CD14-positive monocyte (primary cell): ENCODE measurements around the gene GPR33. TPM values are rescaled to one million over a fixed set of nuclear protein-coding genes. Genes with fewer than 3 reads are reported as not detected.

ENCODE experiments used
- DNase-seq, 3 donors: peaks; one replicate each; pipeline ENCODE4 v3.0.0-alpha.2; 2011 to 2022
- H2AFZ ChIP-seq: 2 replicates; pipeline ENCODE4 v1.6.0; 2012; ENCODE audit warnings: mild to moderate bottlenecking, low read depth, low read length, inconsistent platforms; ENCODE audit not compliant: insufficient read depth, poor library complexity, severe bottlenecking
- H3K27ac ChIP-seq, 2 donors: 1 replicate in 1 of 2; 2 replicates in 1 of 2; pipeline ENCODE4 v1.5.1; 2012 to 2013; ENCODE audit warnings: low read length in 2 of 2, control low read depth in 1 of 2, inconsistent platforms in 1 of 2, low read depth in 1 of 2, mild to moderate bottlenecking in 1 of 2
- H3K27me3 ChIP-seq, 2 donors: one replicate each; pipeline versions ENCODE4 v1.6.0 to v1.6.1; 2011 to 2013; ENCODE audit warnings: low read length in 2 of 2; ENCODE audit not compliant: control insufficient read depth in 2 of 2, insufficient read depth in 2 of 2
- H3K36me3 ChIP-seq, 2 donors: replicated peaks in 1 of 2; 1 replicate in 1 of 2; 2 replicates in 1 of 2; pipeline versions ENCODE4 v1.5.1 to v1.6.1; 2012 to 2013; ENCODE audit warnings: low read length in 2 of 2, control low read depth in 1 of 2, inconsistent platforms in 1 of 2, mild to moderate bottlenecking in 1 of 2; ENCODE audit not compliant: insufficient read depth in 2 of 2, control insufficient read depth in 1 of 2
- H3K4me1 ChIP-seq, 2 donors: 1 replicate in 1 of 2; 2 replicates in 1 of 2; pipeline versions ENCODE4 v1.5.1 to v1.6.1; 2012 to 2013; ENCODE audit warnings: low read length in 2 of 2, control low read depth in 1 of 2, inconsistent platforms in 1 of 2, mild to moderate bottlenecking in 1 of 2, moderate library complexity in 1 of 2; ENCODE audit not compliant: insufficient read depth in 2 of 2, control insufficient read depth in 1 of 2
- H3K4me2 ChIP-seq: replicated peaks from 2 replicates; pipeline ENCODE3; 2012; ENCODE audit warnings: low read length, moderate library complexity, mild to moderate bottlenecking; ENCODE audit not compliant: poor library complexity, severe bottlenecking; ENCODE audit errors: extremely low read depth
- H3K4me3 ChIP-seq, 3 experiments: fragments of 200-600 bp in 1 of 3; sonication (generic) in 1 of 3; replicated peaks in 1 of 3; 1 replicate in 2 of 3; 2 replicates in 1 of 3; pipeline ENCODE4 v1.5.1; 2011 to 2013; ENCODE audit warnings: low read length in 3 of 3, mild to moderate bottlenecking in 3 of 3, control low read depth in 2 of 3, low read depth in 2 of 3, inconsistent platforms in 1 of 3, moderate library complexity in 1 of 3
- H3K79me2 ChIP-seq: 2 replicates; pipeline ENCODE4 v1.6.0; 2012; ENCODE audit warnings: mild to moderate bottlenecking, control low read depth, inconsistent platforms, low read length, moderate library complexity; ENCODE audit not compliant: insufficient read depth
- H3K9ac ChIP-seq: 2 replicates; pipeline ENCODE4 v1.6.0; 2017; ENCODE audit warnings: low read length, mild to moderate bottlenecking; ENCODE audit not compliant: insufficient read depth, poor library complexity, severe bottlenecking
- H3K9me3 ChIP-seq, 2 donors: replicated peaks in 1 of 2; 1 replicate in 1 of 2; 2 replicates in 1 of 2; pipeline versions ENCODE4 v1.5.1 to v1.6.1; 2012 to 2013; ENCODE audit warnings: low read length in 2 of 2, control low read depth in 1 of 2; ENCODE audit not compliant: control insufficient read depth in 1 of 2, insufficient read depth in 1 of 2
- H4K20me1 ChIP-seq: 2 replicates; pipeline ENCODE4 v1.6.0; 2012; ENCODE audit warnings: mild to moderate bottlenecking, low read length, control low read depth, moderate library complexity; ENCODE audit not compliant: insufficient read depth
- H3K27ac Mint-ChIP-seq, 7 donors: one replicate each; pipeline ENCODE4 v1.8.0; 2020; ENCODE audit warnings: mild to moderate bottlenecking in 7 of 7, mixed read lengths in 7 of 7, moderate library complexity in 6 of 7, inconsistent platforms in 2 of 7
- H3K27me3 Mint-ChIP-seq, 3 donors: one replicate each; pipeline ENCODE4 v1.8.0; 2021 to 2022; ENCODE audit warnings: low read depth in 3 of 3, mild to moderate bottlenecking in 3 of 3, mixed read lengths in 3 of 3, moderate library complexity in 3 of 3, inconsistent platforms in 1 of 3
- H3K36me3 Mint-ChIP-seq, 2 donors: one replicate each; pipeline ENCODE4 v1.8.0; 2020; ENCODE audit warnings: mixed read lengths in 2 of 2, inconsistent platforms in 1 of 2, mild to moderate bottlenecking in 1 of 2
- H3K4me1 Mint-ChIP-seq: one replicate; pipeline ENCODE4 v1.8.0; 2020; ENCODE audit warnings: mild to moderate bottlenecking, mixed read lengths
- H3K4me3 Mint-ChIP-seq, 2 donors: one replicate each; pipeline ENCODE4 v1.8.0; 2020; ENCODE audit warnings: mild to moderate bottlenecking in 2 of 2, mixed read lengths in 2 of 2, moderate library complexity in 1 of 2
- H3K9me3 Mint-ChIP-seq, 7 donors: one replicate each; pipeline ENCODE4 v1.8.0; 2020 to 2022; ENCODE audit warnings: mixed read lengths in 7 of 7, mild to moderate bottlenecking in 6 of 7, moderate library complexity in 6 of 7, inconsistent platforms in 2 of 7
- WGBS: methylation state at CpG from one replicate; pipeline ENCODE4 v1.1.5; 2013; ENCODE audit warnings: missing lambda C conversion rate; ENCODE audit not compliant: insufficient coverage; 5-methylcytosine and 5-hydroxymethylcytosine counted together
- intact Hi-C, 2 donors: fragments of 100-400 bp; cut with micrococcal nuclease; formaldehyde crosslinking; loops; one replicate each; pipeline versions ENCODE4 v1.15.0 to v1.15.1; 2023
- polyA plus RNA-seq, 3 donors: library from polyadenylated mRNA; depleted of rRNA in 1 of 3; unstranded in 2 of 3; stranded (reverse) in 1 of 3; fragments of 300-500 nt in 2 of 3; fragments of >200 nt in 1 of 3; fragmentation: Illumina TruSeq in 2 of 3; gene quantifications; 1 replicate in 2 of 3; 2 replicates in 1 of 3; pipeline ENCODE4 v1.2.3, GENCODE V29; 2012 to 2021
- TF ChIP-seq, protein P1 (sequence below): fragments of 200-600 bp; IDR thresholded peaks from one replicate; pipeline ENCODE4 v1.8.0; 2022; ENCODE audit warnings: antibody characterized with exemption, mild to moderate bottlenecking

GPR33 gene
- polyA plus RNA-seq, 3 donors = 0.15 to 0.53 (median 0.28) TPM

DNA sequence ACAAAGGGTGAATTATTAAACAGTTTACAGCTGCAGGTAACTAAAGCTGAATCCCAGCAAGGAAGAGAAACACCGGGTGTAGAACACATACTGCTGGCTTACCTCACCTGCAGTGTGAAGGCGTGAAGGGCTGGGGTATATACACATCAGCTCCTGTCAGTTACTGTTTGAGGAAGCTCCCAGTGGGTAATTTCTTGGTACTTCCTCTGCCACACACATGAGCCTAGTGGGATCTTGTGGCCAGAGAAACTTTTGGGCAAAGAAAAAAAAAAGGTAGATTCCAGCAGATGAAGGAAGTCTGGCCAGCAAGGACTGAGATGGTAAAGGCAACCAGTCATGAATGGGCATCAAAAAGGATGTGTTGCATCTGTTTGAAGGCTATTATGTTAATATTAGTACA is 14.0 kb upstream of the GPR33 start:
- intact Hi-C loops = loop anchor here in 1 of 2 donors (10.0 kb wide), 1 partner anchor 753 kb away; no protein-coding TSS in a partner anchor
- WGBS = 76% methylated on average over 2 of the region's 2 CpGs

DNA sequence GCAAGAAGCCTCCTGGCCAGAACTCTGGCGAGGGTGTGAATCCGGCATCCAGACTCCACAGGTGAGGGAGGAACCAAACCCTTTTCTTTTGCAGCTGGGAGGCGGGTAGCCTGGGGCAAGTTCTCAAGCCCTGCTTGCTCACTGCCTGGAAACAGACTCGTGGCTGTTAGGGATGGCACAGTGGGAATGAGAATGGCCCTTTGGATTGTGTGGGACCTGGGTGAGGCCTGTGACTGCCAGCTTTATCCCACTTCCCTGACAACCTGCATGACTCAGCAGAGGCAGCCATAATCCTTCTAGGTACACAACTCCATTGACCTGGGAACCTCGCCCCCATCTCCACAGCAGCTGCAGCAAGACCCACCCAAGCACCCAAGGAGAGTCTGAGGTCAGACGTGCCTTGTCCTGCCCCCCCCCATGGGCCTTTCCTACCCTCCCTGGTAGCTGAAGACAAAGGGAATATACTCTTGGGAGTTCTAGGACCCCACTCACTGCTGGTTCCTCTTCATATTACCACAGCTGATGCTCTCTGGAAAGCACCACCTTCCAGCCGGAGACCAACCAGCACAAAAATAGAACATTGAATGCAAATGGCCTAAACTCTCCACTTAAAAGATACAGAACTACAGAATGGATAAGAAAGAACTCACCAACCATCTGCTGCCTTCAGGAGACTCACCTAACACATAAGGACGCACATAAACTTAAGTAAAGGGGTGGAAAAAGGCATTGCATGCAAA is 5.1 kb upstream of the GPR33 start:
- no peak overlapping the region for H3K27ac ChIP-seq
- 88% methylated on average over 4 of the region's 8 CpGs for WGBS
- no peak overlapping the region for H3K4me3 ChIP-seq
- no peaks in the 10 kb centered on the region for H3K79me2 ChIP-seq
- no peak overlapping the region for H3K9ac ChIP-seq
- peaks cover 0 to 6% of the 10 kb centered on the region in 2 donors for H3K27me3 ChIP-seq
- Mint-ChIP-seq H3K36me3 (peaks cover 3% of the 10 kb centered on the region in 2 donors), H3K27ac (no peak overlapping the region), H3K4me3 (peak overlapping the region in 1 of 2 donors; percentile 33), H3K27me3 (peaks cover 7 to 42% (median 30%) of the 10 kb centered on the region in 3 donors), H3K9me3 (peaks cover 8 to 26% (median 17%) of the 10 kb centered on the region in 7 donors), H3K4me1 (peaks cover 30% of the 10 kb centered on the region)
- DNase-seq = no peak
- peaks cover 27 to 32% of the 10 kb centered on the region in 2 donors for H3K4me1 ChIP-seq
- TF ChIP-seq, protein P1, sequence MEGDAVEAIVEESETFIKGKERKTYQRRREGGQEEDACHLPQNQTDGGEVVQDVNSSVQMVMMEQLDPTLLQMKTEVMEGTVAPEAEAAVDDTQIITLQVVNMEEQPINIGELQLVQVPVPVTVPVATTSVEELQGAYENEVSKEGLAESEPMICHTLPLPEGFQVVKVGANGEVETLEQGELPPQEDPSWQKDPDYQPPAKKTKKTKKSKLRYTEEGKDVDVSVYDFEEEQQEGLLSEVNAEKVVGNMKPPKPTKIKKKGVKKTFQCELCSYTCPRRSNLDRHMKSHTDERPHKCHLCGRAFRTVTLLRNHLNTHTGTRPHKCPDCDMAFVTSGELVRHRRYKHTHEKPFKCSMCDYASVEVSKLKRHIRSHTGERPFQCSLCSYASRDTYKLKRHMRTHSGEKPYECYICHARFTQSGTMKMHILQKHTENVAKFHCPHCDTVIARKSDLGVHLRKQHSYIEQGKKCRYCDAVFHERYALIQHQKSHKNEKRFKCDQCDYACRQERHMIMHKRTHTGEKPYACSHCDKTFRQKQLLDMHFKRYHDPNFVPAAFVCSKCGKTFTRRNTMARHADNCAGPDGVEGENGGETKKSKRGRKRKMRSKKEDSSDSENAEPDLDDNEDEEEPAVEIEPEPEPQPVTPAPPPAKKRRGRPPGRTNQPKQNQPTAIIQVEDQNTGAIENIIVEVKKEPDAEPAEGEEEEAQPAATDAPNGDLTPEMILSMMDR = no peak
- H3K36me3 ChIP-seq = no peaks in the 10 kb centered on the region
- H3K9me3 ChIP-seq = peaks cover 0 to 3% of the 10 kb centered on the region in 2 donors
- no peaks in the 10 kb centered on the region for H4K20me1 ChIP-seq
- H2AFZ ChIP-seq = no peak overlapping the region
- intact Hi-C loops = no loop called here
- H3K4me2 ChIP-seq = no peak overlapping the region

More for the DNA sequence above, 14.0 kb upstream of the GPR33 start:
- Mint-ChIP-seq H3K4me1 (no peaks in the 10 kb centered on the region), H3K27ac (no peak overlapping the region), H3K9me3 (peaks cover 0 to 18% (median 10%) of the 10 kb centered on the region in 7 donors), H3K36me3 (no peaks in the 10 kb centered on the region), H3K27me3 (peaks cover under 1 to 9% (median 4%) of the 10 kb centered on the region in 3 donors), H3K4me3 (no peak overlapping the region)
- H3K9me3 ChIP-seq = no peaks in the 10 kb centered on the region
- H3K27ac ChIP-seq = no peak overlapping the region
- H3K4me2 ChIP-seq = no peak overlapping the region
- no peak overlapping the region for H3K4me3 ChIP-seq
- H2AFZ ChIP-seq = no peak overlapping the region
- DNase-seq = peak in 1 of 3 donors; percentile 24
- TF ChIP-seq, protein P1 = no peak
- no peaks in the 10 kb centered on the region for H3K4me1 ChIP-seq
- H3K27me3 ChIP-seq = no peaks in the 10 kb centered on the region
- H4K20me1 ChIP-seq = no peaks in the 10 kb centered on the region
- no peak overlapping the region for H3K9ac ChIP-seq
- no peaks in the 10 kb centered on the region for H3K79me2 ChIP-seq
- H3K36me3 ChIP-seq = no peaks in the 10 kb centered on the region
